ENCODE measurements around the gene NBR1. TPM values are rescaled to one million over a fixed set of nuclear protein-coding genes. Genes with fewer than 3 reads are reported as not detected.
"Not testable (repeated sequence)": the region's sequence is repeated elsewhere in the genome, so short reads cannot be mapped to it uniquely, and the experiment has no call there.

Gene NBR1
- total RNA-seq, 1 donor from 2014 or later, result 123 TPM

DNA sequence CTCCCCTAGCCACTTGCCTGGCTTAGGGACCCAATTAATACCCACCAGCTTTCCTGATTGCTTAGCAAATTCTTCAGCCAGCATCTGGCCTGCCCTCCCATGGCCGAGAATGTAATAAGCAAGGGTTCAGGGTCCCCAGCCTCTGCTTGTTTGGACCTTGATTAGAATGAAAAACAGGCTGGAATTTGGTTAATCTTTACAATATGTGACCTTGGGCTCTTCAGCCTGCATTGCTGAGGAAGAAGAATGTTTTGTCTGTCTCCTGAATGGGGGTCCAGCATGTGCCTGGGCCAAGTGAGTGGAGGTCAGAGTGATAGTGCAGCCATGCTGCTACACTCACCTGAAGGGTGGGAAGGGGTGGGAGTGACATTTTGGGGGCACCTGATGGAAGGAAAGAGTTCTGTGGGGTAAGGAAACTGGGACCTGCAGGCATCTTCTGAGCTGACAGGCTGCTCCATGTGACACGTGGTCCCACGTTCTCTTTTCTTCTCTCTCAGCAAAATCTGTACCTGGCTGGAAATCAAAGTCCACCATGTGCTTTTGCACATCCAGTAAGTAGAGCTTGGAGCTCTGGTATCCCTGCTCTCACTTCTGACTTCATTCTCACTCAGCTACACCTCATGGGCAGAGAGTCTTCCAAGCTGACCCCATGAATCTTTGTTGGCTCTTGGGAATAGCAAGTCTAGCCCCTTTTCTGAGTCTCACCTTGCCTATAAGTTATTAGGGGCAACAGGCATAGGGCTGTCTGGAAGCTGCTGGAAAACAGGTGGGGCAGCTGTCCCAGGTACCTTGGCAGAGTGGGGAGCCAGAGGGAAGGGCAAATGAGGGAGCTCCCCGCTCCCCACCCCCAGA lies 46.0 kb downstream of the NBR1 start:
- DNase-seq, result no peak

DNA sequence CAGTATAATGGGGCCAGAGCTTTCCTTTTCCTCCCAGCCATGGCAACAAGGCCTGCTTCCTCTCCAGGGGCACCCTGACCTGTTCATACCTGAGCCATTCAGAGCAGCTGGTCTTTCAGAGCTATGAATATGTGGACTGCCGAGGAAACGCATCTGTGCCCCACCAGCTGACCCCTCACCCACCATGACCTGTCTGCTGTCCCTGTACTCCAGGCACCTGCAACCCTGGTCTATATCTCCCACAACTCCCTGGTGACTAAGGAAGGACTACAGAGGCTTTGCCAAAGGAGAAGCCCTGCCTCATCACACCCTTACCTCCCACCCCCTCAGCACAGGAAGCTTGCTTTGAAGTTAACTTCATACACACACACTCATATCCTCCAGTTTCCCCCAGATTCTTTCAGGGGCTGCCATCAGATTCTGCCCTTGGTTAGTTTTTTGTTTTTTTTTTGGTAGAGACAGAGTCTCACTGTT lies 46.6 kb downstream of the NBR1 start:
- no peak for DNase-seq

DNA sequence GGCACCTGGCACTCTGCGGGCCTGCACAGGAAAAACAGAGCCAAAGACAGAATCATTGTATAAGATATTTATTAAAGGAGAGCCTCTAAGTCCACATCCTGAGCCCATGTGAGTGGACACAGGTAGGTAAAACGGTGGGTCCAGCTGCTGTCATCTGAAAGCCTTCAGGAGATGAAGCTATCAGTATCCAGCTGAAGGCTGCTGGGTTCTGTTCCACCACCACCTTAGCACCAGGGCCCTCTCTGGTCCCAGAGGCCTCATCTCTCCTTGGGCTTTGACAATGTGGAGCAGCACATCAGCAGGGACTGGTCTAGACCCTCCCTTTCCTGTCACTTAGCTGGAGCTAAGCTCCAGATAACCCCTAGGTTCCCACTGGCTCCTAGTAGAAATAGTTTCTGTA lies 48.0 kb downstream of the NBR1 start:
- DNase-seq, result no peak

DNA sequence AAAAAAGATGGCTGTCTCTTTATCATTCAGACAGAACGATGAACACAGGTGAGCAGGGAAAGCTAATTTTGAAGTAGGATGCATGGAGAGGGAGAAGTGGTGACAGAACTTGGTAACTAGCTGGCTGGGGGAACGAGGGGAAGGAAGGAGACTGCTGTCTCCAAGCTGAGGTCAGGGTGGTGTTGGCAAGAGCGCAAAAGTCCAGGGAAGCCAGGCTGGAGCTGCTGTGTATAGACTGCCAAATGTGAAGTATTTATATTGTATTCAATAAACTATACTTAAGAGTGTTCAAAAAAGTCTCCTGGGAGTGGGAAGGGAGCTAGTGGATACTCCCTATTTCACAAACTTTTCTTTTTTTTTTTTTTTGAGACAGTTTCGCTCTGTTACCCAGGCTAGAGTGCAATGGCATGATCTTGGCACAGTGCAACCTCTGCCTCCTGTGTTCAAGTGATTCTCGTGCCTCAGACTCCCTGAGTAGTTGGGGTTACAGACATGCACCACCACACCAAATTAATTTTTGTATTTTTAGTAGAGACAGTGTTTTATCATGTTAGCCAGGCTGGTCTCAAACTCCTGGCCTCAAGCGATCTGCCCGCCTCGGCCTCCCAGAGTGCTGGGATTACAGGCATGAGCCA lies 48.8 kb downstream of the NBR1 start:
- DNase-seq, result no peak

DNA sequence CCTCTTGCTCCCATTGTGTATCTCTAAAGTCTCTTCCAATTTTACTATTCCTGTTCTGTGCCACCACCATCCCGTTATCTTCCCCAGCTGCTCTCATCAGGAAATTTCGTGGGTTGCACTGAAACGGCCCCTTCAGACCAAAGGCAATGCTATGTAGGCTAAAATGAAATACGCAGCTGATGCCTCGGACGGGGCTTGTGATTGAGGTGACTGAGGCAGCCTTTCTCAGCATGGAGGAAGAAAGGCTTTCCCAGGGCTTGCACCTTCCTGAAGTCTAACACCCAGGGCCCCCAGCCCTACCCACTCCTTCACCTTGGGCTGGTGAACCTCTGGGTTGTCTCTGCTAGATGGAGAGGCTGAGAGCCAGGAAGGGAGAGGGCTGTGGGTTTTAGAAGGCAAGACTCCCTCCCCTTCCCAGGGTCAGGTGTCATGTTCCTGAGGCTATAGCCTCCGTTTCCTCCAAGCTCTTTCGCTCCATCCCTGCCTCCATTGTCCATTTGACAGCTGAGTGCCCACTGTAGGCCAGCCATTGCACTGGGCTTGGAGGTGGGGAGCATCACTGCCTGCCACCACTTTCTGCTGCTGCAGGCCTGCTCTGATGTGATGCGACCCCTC lies 49.6 kb downstream of the NBR1 start:
- DNase-seq, result no peak

DNA sequence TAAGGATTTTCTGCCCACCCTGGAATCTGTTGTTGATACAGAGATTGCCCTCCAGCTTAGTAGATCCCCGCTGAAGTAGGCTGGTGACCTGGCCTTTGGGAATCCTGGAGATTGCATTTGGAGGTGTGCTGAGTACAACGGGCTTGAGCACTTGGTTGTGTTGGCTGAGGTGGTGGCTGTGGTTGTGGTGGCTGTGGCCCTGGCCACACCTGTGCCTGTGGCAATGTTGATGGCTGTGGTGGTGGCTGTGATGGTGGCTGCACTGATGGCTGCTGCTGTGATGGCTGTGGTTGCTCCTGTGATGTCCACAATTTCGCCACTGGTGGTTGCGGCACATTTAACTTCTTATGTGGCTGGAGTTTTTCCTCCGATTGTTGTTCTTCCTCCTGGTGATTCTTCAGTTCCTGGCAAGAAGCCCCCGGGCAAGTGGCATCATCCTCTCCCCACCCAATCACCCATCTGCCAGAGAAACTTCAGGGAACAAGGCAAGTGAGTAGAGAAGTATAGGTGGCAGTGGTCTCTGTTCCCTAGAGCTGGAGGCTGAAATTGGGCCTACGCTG lies 53.2 kb downstream of the NBR1 start:
- DNase-seq, result no peak

DNA sequence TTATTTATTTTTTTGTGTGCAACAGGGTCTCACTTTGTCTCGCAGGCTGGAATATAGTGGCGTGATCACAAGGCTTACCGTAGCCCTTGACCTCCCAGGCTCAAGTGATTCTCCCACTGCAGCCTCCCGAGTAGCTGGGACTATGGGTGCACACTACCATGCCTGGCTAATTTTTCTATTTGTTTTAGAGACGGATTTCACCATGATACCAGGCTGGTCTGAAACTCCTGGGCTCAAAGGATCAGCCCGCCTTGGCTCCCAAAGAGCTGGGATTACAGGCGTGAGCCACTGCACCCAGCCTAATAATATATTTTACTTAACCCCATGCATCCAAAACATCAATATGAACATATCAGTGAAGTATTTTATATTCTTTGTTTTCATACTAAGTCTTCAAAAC lies 55.4 kb downstream of the NBR1 start:
- DNase-seq, result no peak

DNA sequence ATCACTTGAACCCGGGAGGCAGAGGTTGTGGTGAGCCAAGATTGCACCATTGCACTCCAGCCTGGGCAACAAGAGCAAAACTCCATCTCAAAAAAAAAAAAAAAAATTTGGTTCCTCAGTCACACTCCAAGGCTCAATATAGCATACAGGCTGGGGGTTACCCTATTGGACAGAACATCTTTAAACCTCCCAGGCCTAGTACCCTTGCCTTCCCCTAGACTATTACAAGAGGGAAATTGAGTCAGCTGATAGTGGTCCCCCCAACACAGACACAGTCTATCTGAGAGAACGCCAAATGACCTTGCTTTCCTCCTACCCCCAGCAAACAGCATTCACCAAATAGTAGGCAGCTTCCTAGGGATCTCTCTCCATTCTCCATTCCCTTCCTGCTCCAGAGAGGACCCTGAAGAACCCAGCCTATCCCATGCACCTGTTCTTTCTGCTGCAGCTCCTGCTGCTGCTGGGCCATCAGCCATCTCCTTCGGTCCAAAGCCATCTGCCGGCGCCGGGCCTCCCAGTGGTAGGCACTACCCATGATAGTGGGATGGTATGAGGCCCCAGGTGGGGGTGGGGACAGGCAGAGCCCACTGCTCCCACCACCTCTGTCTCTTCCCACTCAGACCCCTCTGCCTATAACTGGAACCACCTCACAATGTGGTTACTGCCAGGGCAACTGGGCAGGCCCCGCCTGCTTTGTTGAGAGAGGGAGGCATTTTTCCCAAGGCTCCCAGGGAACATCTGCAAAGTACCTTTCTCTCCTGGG lies 57.2 kb downstream of the NBR1 start, which contains the start of gene CCDC200:
CCDC200 (minus strand) TSS at position 604 of the 763 bp plus-strand sequence; CDS start at position 535, 69 bp downstream.
- DNase-seq, result not testable (repeated sequence)

DNA sequence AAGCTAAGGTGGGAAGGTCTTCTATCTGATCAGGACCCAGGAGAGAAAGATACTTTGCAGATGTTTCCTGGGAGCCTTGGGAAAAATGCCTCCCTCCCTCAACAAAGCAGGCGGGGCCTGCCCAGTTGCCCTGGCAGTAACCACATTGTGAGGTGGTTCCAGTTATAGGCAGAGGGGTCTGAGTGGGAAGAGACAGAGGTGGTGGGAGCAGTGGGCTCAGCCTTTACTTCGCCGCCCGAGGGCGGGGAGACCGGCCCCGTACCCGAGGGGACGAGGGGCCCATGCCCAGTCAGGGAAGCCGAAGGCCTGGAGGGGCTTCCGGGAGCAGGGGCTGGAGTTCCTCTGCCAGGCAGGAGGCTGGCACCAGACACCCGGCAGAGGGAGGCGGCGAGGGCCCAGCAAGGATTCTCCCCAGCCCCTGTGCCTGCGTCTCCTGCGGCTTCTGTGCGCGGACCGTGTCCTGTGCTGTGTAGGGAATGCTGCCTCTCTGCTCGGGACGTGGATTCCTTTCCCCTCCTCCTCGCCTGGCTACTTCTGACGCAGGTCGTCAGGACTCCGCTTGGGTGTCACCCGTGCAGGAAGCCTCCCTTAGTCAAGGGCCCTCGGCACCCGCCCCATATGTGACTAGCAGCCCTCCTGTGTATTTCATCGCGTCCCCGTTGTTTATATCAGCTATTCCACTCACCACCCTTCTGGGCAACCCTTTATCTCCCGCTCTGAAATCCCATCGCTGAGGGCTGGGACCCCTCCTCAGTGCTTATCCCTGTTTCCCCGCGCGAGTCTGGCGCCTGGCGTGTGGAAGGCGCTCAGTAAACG lies 60.4 kb downstream of the NBR1 start:
- not testable (repeated sequence) for DNase-seq

DNA sequence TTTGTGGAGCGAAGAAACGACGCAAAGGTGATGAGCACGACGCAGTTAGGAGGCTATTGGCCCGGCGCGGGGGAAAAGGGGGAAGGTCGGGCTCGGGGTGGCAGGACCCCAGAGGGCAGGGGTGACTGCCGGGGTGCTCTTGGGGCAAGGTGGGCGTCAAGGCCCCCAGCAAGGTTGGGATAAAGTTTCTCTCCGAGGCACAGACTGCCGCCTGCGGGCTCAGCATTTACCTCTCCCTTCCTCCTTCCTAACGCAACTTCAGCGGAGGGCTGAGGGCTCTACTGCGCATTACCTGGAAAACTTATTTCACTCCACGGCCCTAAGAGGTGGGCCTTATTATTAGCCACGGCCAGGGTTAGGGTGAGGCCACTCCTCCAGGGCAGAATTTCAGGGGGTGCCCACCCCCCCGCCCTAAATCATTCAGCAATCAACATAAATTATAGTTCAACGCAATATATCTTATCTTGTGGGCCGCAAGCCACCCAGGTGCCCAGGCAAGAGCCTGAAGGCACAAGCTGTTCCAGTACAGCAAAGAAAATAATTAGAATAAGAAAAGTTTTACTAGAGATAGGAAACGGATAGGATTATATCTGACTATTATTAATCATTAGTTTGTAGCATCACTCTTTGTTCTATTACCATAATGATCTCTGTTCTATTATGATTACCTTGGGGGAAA lies 61.1 kb downstream of the NBR1 start:
- not testable (repeated sequence) for DNase-seq

DNA sequence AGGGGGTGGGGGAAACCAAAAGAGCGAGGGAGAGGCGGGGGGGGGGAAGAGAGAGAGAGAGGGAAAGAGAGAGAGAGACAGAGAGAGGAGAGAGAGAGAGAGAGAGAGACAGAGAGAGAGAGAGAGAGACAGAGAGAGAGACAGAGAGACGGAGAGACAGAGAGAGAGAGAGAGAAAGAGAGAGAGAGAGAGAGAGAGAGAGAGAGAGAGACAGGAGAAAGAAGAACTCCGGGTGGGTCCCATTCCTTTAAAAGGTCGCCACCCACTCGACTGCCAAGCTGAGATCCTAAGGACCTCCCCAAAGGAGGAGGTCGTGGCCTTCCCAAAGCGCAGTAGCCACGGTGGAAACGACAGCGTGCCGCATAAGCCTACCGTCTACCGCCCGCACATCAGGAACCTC lies 62.2 kb downstream of the NBR1 start:
- not testable (repeated sequence) for DNase-seq

DNA sequence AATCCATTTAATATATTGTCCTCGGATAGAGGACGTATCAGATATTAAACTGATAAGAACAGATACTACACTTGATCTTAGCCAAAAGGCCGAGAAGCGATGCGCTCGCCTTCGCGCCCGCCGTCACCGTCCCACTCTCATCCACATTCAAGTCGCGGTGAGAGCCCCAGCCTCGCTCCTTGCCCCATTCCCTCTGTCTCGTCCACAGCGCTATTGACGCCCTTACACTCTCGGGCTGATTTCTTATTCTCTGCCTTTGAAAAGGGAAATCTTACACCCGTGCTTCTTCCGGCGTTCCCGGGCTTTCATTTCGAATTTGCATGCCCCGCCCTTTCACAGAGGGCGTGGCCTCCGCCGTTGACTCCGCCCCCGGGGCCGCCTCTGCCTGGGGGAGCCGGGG lies 62.9 kb downstream of the NBR1 start, which contains the start of gene RNU2-1:
RNU2-1 (minus strand) TSS at position 101 of the 400 bp plus-strand sequence.
- DNase-seq, result not testable (repeated sequence)

DNA sequence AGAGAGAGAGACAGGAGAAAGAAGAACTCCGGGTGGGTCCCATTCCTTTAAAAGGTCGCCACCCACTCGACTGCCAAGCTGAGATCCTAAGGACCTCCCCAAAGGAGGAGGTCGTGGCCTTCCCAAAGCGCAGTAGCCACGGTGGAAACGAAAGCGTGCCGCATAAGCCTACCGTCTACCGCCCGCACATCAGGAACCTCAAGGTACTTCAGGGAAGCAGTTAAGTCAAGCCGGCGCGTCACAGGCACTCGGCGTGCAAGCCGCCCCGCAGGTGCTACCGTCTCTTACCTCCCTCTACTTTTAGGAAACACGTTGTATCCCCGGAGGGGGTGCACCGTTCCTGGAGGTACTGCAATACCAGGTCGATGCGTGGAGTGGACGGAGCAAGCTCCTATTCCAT lies 68.6 kb downstream of the NBR1 start:
- DNase-seq, result not testable (repeated sequence)

DNA sequence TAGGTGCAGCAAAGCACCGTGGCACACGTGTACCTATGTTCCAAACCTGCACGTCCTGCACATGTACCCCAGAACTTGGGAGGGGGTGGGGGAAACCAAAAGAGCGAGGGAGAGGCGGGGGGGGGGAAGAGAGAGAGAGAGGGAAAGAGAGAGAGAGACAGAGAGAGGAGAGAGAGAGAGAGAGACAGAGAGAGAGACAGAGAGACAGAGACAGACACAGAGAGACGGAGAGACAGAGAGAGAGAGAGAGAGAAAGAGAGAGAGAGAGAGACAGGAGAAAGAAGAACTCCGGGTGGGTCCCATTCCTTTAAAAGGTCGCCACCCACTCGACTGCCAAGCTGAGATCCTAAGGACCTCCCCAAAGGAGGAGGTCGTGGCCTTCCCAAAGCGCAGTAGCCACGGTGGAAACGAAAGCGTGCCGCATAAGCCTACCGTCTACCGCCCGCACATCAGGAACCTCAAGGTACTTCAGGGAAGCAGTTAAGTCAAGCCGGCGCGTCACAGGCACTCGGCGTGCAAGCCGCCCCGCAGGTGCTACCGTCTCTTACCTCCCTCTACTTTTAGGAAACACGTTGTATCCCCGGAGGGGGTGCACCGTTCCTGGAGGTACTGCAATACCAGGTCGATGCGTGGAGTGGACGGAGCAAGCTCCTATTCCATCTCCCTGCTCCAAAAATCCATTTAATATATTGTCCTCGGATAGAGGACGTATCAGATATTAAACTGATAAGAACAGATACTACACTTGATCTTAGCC lies 69.8 kb downstream of the NBR1 start:
- DNase-seq, result not testable (repeated sequence)

DNA sequence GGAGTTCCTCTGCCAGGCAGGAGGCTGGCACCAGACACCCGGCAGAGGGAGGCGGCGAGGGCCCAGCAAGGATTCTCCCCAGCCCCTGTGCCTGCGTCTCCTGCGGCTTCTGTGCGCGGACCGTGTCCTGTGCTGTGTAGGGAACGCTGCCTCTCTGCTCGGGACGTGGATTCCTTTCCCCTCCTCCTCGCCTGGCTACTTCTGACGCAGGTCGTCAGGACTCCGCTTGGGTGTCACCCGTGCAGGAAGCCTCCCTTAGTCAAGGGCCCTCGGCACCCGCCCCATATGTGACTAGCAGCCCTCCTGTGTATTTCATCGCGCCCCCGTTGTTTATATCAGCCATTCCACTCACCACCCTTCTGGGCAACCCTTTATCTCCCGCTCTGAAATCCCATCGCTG lies 75.4 kb downstream of the NBR1 start:
- DNase-seq, result not testable (repeated sequence)
